ENCODE measurements around the gene GMPPA. TPM values are rescaled to one million over a fixed set of nuclear protein-coding genes. Genes with fewer than 3 reads are reported as not detected.

GMPPA gene
- total RNA-seq, 1 donor from 2014 or later, result 43.4 TPM

DNA sequence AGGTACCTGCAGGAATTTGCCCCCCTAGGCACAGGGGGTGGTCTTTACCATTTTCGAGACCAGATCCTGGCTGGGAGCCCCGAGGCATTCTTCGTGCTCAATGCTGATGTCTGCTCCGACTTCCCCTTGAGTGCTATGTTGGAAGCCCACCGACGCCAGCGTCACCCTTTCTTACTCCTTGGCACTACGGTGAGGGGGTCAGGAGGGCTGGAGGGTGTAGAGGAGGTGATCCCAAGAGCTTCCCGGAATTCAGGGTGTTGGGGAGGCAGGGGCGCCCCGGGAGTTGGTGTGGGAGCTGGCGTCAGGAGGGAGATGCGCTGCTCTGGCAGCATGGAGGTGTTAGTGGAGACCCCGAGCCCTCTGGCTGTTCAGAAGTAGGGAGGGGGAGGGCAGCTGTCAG, 3.2 kb downstream of the GMPPA start:
- DNase-seq (ENCODE audit: low spot score) (no peak), ATAC-seq (no peak)

GRCh38 chr2:219502618-219503017, 3.9 kb downstream of the GMPPA start:
- DNase-seq (ENCODE audit: low spot score) (no peak), ATAC-seq (no peak)

- ATAC-seq (no peak), DNase-seq (ENCODE audit: low spot score) (no peak)
Measured at GRCh38 chr2:219505585-219505984, 6.9 kb downstream of the GMPPA start.

DNA sequence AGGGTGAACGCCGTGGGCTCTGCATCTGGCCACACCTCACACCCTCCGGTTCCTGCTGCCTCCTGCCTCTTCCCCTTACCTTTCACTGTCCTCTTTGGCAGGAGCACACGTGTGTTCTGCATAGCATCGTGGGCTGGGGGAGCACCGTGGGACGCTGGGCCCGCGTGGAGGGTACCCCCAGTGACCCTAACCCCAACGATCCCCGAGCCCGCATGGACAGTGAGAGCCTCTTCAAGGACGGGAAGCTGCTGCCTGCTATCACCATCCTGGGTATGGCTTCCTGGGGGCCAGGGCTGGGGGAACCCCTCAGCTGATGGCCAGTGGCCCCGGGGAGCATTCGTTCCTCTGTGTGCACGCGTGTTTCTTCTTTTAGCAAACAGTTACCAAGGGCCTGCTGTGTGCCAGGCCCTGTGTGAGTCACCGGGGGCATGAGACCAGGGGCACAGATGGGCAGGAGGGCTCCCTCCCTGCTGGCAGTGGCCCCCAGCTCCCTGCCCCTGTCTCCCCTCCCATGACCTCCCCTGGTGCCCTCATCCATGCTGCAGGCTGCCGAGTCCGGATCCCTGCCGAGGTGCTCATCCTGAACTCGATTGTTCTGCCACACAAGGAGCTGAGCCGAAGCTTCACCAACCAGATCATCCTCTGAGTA, 7.6 kb downstream of the GMPPA start:
- DNase-seq (ENCODE audit: low spot score) (no peak), ATAC-seq (no peak)

DNA sequence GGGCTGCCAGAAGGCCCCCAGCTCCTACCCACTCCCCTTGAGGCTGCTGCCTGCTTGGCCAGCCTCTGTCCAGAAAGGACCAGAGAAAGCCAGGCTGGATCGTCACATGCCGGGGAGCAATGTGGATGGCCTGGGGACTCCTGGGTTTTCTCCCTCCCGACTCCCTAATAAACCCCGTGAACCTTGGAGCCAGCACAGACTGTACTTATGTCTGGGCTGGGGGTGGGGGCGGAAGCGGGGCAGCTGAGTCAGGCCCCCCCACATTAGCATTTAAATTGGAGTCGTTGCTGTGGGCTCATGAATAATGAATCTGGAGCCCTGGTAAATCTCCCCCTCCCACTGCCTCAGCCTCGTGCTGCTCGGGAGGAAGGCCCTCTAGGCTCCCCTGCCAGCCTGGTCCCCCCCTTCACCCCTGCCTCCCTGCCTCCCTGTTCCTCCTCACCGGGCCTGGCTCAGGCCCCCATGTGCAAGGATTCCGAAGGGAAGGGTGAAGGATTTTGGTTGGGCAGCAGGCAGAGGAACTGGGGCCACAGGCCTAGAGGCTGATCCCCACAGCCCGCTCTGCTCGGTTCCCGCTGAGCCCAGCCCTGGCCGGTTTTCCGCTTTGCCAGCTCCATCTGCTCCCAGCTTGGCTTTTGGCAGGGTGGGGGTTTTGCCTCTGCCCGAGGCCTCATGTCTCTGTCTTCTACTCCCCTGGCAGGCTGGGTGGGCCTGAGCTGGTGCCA, 8.3 kb downstream of the GMPPA start:
- DNase-seq (ENCODE audit: low spot score), result no peak
- ATAC-seq, result no peak

DNA sequence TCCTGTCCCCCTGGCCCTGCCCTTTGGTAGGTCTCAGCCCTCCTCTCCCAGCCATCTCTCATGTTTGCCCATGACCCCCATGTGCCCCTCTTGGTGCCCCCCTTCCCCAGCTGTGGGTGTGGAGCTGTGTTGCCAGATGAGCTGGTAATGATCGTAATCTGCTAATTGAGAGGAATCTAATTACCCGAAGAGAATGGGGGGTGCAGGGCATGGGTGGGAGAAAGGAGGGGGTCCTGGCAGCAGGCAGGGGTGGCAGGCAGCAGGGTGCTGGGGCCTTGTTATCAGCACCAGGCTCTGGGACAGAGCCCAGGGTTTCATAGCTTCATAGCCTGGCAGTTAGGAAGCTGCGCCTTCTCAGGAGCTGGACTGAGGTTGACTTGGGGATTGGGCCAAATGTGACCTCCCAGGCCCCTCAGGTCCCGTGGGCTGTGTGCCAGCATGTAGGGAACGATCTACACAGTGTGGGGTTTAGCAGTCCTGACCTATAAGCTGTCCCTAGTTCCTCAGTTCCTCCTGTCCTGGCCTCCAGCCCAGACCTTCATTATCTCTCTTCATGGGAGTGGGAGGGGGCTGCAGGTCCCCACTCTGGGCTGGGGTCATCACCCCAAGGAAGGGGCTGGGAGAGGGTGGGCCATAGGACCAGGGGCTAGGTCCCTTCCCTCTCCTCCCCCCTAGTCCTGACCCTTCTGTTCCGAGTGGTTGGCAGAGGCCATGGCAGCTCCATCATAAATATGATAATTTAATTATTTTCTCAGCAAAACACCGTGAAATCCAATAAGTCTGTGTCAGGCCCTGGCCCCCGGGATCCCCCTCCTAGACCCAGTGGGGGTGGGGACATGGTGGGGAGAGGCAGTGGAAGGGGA, 9.1 kb downstream of the GMPPA start:
- DNase-seq (ENCODE audit: low spot score), result no peak
- no peak for ATAC-seq

- DNase-seq (ENCODE audit: low spot score), result no peak
- no peak for ATAC-seq
Measured at GRCh38 chr2:219508444-219508734, 9.7 kb downstream of the GMPPA start.

GRCh38 chr2:219508971-219509779, 10.5 kb downstream of the GMPPA start:
- DNase-seq (ENCODE audit: low spot score), result no peak

GRCh38 chr2:219509780-219510511, 11.3 kb downstream of the GMPPA start:
- ATAC-seq (peak; percentile 82), DNase-seq (ENCODE audit: low spot score) (peak; percentile 53)

More at GRCh38 chr2:219508971-219509779, 10.5 kb downstream of the GMPPA start:
- ATAC-seq, result peak; percentile 25

- DNase-seq (ENCODE audit: low spot score), result no peak
- ATAC-seq, result no peak
Measured at GRCh38 chr2:219510512-219511135, 11.9 kb downstream of the GMPPA start.

DNA sequence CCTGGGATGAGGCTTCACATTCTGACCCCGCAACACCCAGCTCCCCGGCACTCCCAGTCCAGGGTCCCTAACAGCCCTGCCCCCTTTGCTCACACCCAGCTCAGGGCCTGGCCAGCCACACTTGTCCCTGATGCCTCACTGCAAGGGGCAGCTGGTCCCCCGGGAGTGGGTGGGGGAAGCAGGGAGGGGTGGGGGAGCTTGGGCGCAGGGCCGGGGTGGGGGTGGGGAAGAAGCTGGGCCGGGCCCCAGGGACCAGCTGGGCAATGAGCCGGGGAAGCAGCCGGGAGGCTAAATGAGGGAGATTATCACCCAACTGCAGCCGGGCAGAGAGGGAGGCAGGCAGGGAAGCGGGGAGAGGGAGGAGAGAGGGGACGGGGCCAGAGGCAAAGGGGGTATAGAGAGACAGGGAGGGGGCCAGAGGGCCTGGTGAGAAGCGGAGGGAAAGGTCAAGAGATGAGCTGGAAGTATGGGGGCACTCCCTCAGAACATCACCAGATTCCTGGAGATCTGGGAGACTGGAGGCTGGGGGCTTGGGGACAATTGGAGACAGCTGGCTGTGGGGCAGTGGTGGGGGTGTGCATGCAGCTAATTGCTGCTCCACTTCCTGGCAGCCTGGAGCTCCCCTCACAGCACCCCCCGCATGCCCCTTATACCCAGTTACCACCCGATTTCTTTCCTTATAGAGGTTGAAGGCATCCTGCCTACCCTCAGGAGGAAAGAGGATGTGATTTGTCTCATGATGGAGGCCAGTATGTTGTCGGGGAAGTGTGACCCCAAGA, 13.0 kb downstream of the GMPPA start:
- DNase-seq (ENCODE audit: low spot score), result no peak

GRCh38 chr2:219512524-219513216, 14.0 kb downstream of the GMPPA start:
- DNase-seq (ENCODE audit: low spot score), result no peak

More for the DNA sequence above, 13.0 kb downstream of the GMPPA start:
- ATAC-seq, result no peak

DNA sequence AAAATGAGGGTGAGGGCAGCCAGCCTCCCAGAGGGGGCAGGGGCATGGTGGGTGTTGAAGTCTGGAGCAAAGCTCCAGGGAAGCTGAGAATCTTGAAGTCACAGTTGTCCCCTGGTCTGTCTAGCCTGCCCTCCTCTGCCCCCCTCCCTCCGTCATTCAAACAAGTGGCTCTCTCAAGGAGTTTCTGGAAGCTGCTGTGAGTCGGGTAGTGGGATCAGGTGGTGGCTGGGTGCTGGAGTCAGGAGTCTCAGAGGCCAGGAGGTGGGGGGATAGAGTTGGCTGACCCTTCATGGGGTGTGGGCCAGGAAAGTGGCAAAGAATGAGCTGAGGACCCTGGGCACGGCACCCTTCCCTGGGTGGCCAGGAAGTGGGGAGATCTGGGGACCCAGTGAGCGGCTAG, 15.1 kb downstream of the GMPPA start:
- no peak for ATAC-seq
- DNase-seq (ENCODE audit: low spot score), result no peak

More at GRCh38 chr2:219512524-219513216, 14.0 kb downstream of the GMPPA start:
- ATAC-seq, result no peak

GRCh38 chr2:219514196-219514761, 15.6 kb downstream of the GMPPA start, which contains the start of gene ASIC4:
ASIC4 (plus strand) TSS chr2:219514482; CDS start chr2:219514725, 243 bp downstream.
- DNase-seq (ENCODE audit: low spot score), result no peak
- ATAC-seq, result no peak

DNA sequence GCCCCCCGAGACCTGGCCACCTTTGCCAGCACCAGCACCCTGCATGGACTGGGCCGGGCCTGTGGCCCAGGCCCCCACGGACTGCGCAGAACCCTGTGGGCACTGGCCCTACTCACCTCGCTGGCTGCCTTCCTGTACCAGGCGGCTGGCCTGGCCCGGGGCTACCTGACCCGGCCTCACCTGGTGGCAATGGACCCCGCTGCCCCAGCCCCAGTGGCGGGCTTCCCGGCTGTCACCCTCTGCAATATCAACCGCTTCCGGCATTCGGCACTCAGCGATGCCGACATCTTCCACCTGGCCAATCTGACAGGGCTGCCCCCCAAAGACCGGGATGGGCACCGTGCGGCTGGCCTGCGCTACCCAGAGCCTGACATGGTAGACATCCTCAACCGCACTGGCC, 16.1 kb downstream of the GMPPA start:
- ATAC-seq (no peak), DNase-seq (ENCODE audit: low spot score) (no peak)

DNA sequence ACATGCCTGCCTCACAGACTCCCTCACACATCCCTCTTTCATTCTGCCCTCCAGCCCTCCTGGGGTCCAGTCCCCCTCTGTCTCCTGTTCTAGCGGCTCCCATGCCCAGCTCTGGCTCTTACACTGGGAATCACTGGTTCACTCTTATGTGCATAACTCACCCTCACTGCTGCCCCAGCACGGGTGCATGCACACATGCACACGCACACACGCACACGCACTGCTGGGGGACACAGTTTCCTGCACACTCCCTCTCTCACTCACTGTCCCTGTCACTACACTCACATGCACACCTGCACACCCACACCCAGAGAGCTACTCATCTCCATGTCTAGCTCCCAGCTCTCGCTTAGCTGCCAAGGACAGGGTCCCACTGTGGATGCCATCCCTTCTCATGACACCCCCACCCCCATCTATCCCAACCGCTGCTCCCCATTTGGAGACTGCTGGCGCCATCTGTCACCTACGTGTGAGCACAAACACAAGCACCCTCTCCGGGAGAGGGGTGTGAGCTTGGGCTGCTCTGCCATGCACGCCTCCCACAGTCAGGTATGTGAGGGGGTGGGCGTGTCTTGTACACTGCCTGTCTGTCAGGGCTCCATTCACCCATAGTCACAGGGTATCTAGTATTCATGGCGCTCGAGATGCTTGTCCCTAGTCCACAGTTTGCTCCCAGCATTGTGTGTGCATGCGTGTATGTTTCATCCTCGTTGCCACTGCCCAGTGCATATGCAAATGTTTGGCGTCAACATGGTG, 17.4 kb downstream of the GMPPA start:
- DNase-seq (ENCODE audit: low spot score), result no peak
- no peak for ATAC-seq

DNA sequence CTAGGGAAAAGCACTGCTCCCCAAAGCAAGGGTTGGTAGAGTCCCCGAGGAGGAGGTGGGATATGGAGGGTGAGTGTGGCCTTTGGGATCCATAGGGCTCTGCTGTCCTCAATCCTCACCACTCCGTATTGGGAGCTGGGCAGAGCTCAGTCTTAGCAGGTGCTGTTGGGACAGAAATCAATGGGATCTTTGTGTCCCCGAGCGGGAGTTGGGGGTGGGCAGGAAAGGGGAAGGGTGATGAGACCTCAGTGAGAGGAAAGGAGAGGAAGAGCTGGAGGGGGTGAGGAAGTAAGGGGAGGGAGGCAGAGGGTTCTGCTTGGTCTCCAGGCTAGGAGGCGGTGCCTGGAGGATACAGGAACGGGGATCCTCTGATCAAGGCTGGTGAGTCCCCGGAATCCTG, 18.2 kb downstream of the GMPPA start:
- ATAC-seq (no peak), DNase-seq (ENCODE audit: low spot score) (no peak)

All from left lobe of liver (tissue), 2 donors.